Measurements from ENCODE around the gene CST1.

DNA sequence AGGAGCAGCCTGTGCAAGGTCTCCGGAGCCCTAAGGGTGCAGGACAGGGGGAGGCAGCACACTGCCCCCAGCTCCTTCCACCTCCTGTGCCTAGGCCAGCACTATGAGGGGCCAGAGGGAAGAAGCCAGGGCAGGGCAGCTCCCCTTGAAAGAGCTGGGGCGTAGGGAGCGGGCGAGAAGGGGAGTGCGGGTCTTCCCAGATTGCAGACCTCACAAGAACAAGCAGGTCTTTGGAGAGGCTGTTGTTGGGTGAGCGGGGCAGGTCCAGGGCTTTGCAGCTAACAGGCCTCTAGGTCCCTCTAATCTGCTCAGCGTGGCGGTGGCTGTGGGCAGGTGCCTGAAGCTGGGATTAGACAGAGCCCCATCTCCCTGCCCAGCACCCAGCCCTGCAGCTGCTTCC lies 22.4 kb upstream of the CST1 start:
- TF ChIP-seq, protein P1, sequence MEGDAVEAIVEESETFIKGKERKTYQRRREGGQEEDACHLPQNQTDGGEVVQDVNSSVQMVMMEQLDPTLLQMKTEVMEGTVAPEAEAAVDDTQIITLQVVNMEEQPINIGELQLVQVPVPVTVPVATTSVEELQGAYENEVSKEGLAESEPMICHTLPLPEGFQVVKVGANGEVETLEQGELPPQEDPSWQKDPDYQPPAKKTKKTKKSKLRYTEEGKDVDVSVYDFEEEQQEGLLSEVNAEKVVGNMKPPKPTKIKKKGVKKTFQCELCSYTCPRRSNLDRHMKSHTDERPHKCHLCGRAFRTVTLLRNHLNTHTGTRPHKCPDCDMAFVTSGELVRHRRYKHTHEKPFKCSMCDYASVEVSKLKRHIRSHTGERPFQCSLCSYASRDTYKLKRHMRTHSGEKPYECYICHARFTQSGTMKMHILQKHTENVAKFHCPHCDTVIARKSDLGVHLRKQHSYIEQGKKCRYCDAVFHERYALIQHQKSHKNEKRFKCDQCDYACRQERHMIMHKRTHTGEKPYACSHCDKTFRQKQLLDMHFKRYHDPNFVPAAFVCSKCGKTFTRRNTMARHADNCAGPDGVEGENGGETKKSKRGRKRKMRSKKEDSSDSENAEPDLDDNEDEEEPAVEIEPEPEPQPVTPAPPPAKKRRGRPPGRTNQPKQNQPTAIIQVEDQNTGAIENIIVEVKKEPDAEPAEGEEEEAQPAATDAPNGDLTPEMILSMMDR (IDR thresholded peaks at IDR 0.05) = no peak
- TF ChIP-seq EP300 (IDR thresholded peaks at IDR 0.05) = no peak

All from upper lobe of left lung (tissue), 4 donors.